Measurements from ENCODE around the gene DHX58.

DNA sequence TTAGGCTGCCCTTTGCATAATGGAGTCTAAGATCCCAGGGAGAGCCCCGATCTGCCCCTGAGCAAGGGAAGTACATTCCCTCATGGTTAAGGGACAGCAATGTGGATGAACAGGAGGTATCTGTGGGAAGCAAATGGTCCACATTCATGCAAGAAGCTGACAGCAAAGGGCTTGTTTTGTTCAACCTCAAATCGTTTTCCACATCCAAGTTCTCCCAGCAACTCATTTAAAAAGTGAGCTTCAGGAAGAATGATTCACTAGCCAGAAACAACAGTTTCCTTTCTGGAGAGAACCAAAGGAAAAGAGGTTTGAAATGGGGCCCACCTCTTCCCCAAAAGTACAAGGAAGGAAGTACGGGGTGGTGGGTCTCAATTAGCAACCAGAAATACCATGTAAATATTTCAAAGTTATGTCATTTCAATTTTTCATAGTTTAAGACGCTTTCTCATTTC, 19.5 kb upstream of the DHX58 start:
- TF ChIP-seq, protein P1, sequence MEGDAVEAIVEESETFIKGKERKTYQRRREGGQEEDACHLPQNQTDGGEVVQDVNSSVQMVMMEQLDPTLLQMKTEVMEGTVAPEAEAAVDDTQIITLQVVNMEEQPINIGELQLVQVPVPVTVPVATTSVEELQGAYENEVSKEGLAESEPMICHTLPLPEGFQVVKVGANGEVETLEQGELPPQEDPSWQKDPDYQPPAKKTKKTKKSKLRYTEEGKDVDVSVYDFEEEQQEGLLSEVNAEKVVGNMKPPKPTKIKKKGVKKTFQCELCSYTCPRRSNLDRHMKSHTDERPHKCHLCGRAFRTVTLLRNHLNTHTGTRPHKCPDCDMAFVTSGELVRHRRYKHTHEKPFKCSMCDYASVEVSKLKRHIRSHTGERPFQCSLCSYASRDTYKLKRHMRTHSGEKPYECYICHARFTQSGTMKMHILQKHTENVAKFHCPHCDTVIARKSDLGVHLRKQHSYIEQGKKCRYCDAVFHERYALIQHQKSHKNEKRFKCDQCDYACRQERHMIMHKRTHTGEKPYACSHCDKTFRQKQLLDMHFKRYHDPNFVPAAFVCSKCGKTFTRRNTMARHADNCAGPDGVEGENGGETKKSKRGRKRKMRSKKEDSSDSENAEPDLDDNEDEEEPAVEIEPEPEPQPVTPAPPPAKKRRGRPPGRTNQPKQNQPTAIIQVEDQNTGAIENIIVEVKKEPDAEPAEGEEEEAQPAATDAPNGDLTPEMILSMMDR (IDR thresholded peaks at IDR 0.05; ENCODE audit: low read depth, low read length): no peak
- no peak for TF ChIP-seq EZH2phosphoT487 (IDR thresholded peaks at IDR 0.05; ENCODE audit: low read depth)
